ENCODE results near the gene AIFM2. TPM values are rescaled to one million over a fixed set of nuclear protein-coding genes. Genes with fewer than 3 reads are reported as not detected.
A peak's percentile ranks its signal among the peaks of the same experiment; 100 is the strongest.

The AIFM2 gene
- polyA plus RNA-seq, 3 donors = 0.28 to 2.1 (median 0.41) TPM

GRCh38 chr10:70146489-70147258 is 14.0 kb upstream of the AIFM2 start, which contains the start of gene TYSND1:
Gene TYSND1 (minus strand): TSS chr10:70146700. CDS start chr10:70146586, 114 bp downstream.
- Histone ChIP-seq H3K4me3 (replicated peaks in 1 of 3; ENCODE audit: low read depth in 2 of 3, low read length in 3 of 3) (peak within 1 kb of the TSS; percentile 68 to 81 (median 77)), H3K36me3 (replicated peaks in 1 of 2; ENCODE audit: control insufficient read depth in 1 of 2, insufficient read depth in 2 of 2, low read length in 2 of 2) (peaks cover 26 to 37% of the 10 kb centered on the region in 2 donors), H2AFZ (ENCODE audit: insufficient read depth, low read depth, low read length, poor library complexity, severe bottlenecking) (peak within 1 kb of the TSS; percentile 96), H3K79me2 (ENCODE audit: insufficient read depth, low read length) (peaks cover 34% of the 10 kb centered on the region), H3K9ac (ENCODE audit: insufficient read depth, low read length, poor library complexity, severe bottlenecking) (peak within 1 kb of the TSS; percentile 78), H3K27me3 (ENCODE audit: control insufficient read depth in 2 of 2, insufficient read depth in 2 of 2, low read length in 2 of 2) (no peaks in the 10 kb centered on the region), H4K20me1 (ENCODE audit: insufficient read depth, low read length) (peaks cover 40% of the 10 kb centered on the region), H3K27ac (ENCODE audit: low read depth in 1 of 2, low read length in 2 of 2) (peak within 1 kb of the TSS; percentile 66 to 84), H3K4me1 (ENCODE audit: control insufficient read depth in 1 of 2, insufficient read depth in 2 of 2, low read length in 2 of 2) (peaks cover 15 to 29% of the 10 kb centered on the region in 2 donors), H3K4me2 (replicated peaks; ENCODE audit: extremely low read depth, low read length, poor library complexity, severe bottlenecking) (peak within 1 kb of the TSS; percentile 98), H3K9me3 (replicated peaks in 1 of 2; ENCODE audit: control insufficient read depth in 1 of 2, insufficient read depth in 1 of 2, low read length in 2 of 2) (no peaks in the 10 kb centered on the region)
- Mint-ChIP-seq H3K4me1 (peaks cover 17% of the 10 kb centered on the region), H3K9me3 (no peaks in the 10 kb centered on the region), H3K36me3 (peaks cover 27 to 53% of the 10 kb centered on the region in 2 donors), H3K4me3 (peak within 1 kb of the TSS; percentile 86 to 92), H3K27ac (peak within 1 kb of the TSS; percentile 86 to 97 (median 95)), H3K27me3 (ENCODE audit: low read depth in 3 of 3) (peaks cover 0 to 3% (median 1%) of the 10 kb centered on the region in 3 donors)
- DNase-seq = peak; percentile 92 to 98 (median 93)
- intact Hi-C loops (cut with micrococcal nuclease) = loop anchor here (2.0 to 10.0 kb wide), 2 partner anchors 24 to 258 kb away; partner anchors contain the start of genes EIF4EBP2 (in 1 of the 2) and SAR1A (in 1 of the 2)
- TF ChIP-seq CTCF (IDR thresholded peaks at IDR 0.05) = peak; percentile 70
- WGBS (ENCODE audit: insufficient coverage) = 1% methylated on average over 28 of the region's 39 CpGs

- Mint-ChIP-seq H3K36me3 (peaks cover 21 to 45% of the 10 kb centered on the region in 2 donors), H3K9me3 (no peaks in the 10 kb centered on the region), H3K27ac (peak overlapping the region; percentile 53 to 97 (median 88)), H3K4me1 (peaks cover 17% of the 10 kb centered on the region), H3K4me3 (peak overlapping the region; percentile 86 to 92), H3K27me3 (ENCODE audit: low read depth in 3 of 3) (peaks cover 0 to 3% (median 1%) of the 10 kb centered on the region in 3 donors)
- H3K36me3 ChIP-seq (replicated peaks in 1 of 2; ENCODE audit: control insufficient read depth in 1 of 2, insufficient read depth in 2 of 2, low read length in 2 of 2) = peaks cover 18 to 29% of the 10 kb centered on the region in 2 donors
- H3K4me1 ChIP-seq (ENCODE audit: control insufficient read depth in 1 of 2, insufficient read depth in 2 of 2, low read length in 2 of 2) = peaks cover 15 to 29% of the 10 kb centered on the region in 2 donors
- WGBS (ENCODE audit: insufficient coverage) = under 1% methylated on average over 98 of the region's 98 CpGs
- DNase-seq = peak; percentile 44 to 56 (median 47)
- H3K27ac ChIP-seq (ENCODE audit: low read depth in 1 of 2, low read length in 2 of 2) = peak overlapping the region; percentile 66 to 84
- H3K27me3 ChIP-seq (ENCODE audit: control insufficient read depth in 2 of 2, insufficient read depth in 2 of 2, low read length in 2 of 2) = no peaks in the 10 kb centered on the region
- peaks cover 30% of the 10 kb centered on the region for H3K79me2 ChIP-seq (ENCODE audit: insufficient read depth, low read length)
- peak overlapping the region; percentile 96 for H2AFZ ChIP-seq (ENCODE audit: insufficient read depth, low read depth, low read length, poor library complexity, severe bottlenecking)
- peak overlapping the region; percentile 68 to 81 (median 77) for H3K4me3 ChIP-seq (replicated peaks in 1 of 3; ENCODE audit: low read depth in 2 of 3, low read length in 3 of 3)
- H3K9ac ChIP-seq (ENCODE audit: insufficient read depth, low read length, poor library complexity, severe bottlenecking) = peak overlapping the region; percentile 78
- H3K4me2 ChIP-seq (replicated peaks; ENCODE audit: extremely low read depth, low read length, poor library complexity, severe bottlenecking) = peak overlapping the region; percentile 98
- intact Hi-C loops (cut with micrococcal nuclease) = loop anchor here (2.0 to 10.0 kb wide), 2 partner anchors 25 to 259 kb away; partner anchors contain the start of genes EIF4EBP2 (in 1 of the 2) and SAR1A (in 1 of the 2)
- peak; percentile 67 for TF ChIP-seq CTCF (IDR thresholded peaks at IDR 0.05)
- H3K9me3 ChIP-seq (replicated peaks in 1 of 2; ENCODE audit: control insufficient read depth in 1 of 2, insufficient read depth in 1 of 2, low read length in 2 of 2) = no peaks in the 10 kb centered on the region
- peaks cover 39% of the 10 kb centered on the region for H4K20me1 ChIP-seq (ENCODE audit: insufficient read depth, low read length)
Observed at GRCh38 chr10:70145666-70146488, 13.3 kb upstream of the AIFM2 start.
